H1 (cell line): Measurements from ENCODE around the gene PLCB3. TPM values are rescaled to one million over a fixed set of nuclear protein-coding genes. Genes with fewer than 3 reads are reported as not detected.

Experiments used
- CREB1 ChIP-seq: IDR thresholded peaks from 2 replicates; pipeline ENCODE4 v1.6.1; 2012; ENCODE audit warnings: inconsistent platforms
- polyA plus RNA-seq, 7 experiments: library from polyadenylated mRNA; depleted of rRNA in 3 of 7; stranded (reverse) in 5 of 7; unstranded in 2 of 7; fragments of >200 nt in 5 of 7; fragments of 200-250 nt in 2 of 7; gene quantifications; 1 replicate in 5 of 7; 2 replicates in 1 of 7; 4 replicates in 1 of 7; pipeline versions ENCODE4 v1.2.1 to v1.2.3, GENCODE V29; 2011 to 2013; ENCODE audit warnings: missing spikeins in 2 of 7, mixed read lengths in 2 of 7
- total RNA-seq: library from RNA; stranded (reverse); fragmentation: NEBNext Ultra II Directional; extraction: Animal tissue kit (Norgen Biotek cat#: 25700); gene quantifications from 2 replicates; pipeline ENCODE4 v1.2.1, GENCODE V29; 2021

PLCB3 gene
- total and polyA plus RNA-seq, 2 of the 8 experiments (the other 6 are each of a cell fraction or from before 2014, with no cell fraction given) = 47.2 to 104 TPM

DNA sequence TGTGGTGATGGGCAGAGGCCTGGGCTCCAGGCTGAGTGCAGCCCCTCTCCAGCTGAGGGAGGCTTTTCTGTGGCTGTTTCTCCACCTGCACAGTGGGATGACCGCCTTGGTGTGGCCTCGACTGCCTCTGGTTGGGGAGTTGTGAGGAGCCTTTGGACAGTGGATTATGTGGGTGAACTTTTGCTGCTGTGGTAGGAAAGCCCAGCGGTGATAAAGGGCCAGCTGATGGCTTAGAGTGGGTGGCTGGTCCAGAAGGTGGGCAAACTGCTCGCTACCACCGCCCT lies 52.6 kb downstream of the PLCB3 start (continued):
- TF ChIP-seq CREB1 = no peak
